HepG2 (cell line): ENCODE measurements around the gene ZNF684. TPM values are rescaled to one million over a fixed set of nuclear protein-coding genes. Genes with fewer than 3 reads are reported as not detected.

Experiments used
- E2F2 ChIP-seq: sonication (generic); formaldehyde crosslinking; IDR thresholded peaks from 2 replicates; pipeline ENCODE4 v1.4.0; 2020; ENCODE audit warnings: missing genetic modification reagents, borderline replicate concordance
- GFI1 ChIP-seq: sonication (generic); formaldehyde crosslinking; IDR thresholded peaks from 2 replicates; pipeline ENCODE4 v1.5.0; 2020; ENCODE audit warnings: missing genetic modification reagents, mild to moderate bottlenecking, borderline replicate concordance
- HMGA1 ChIP-seq: sonication (generic); formaldehyde crosslinking; conservative IDR thresholded peaks from 2 replicates; pipeline ENCODE4 v1.4.0; 2020; ENCODE audit warnings: missing genetic modification reagents
- HOXA5 ChIP-seq: sonication (generic); formaldehyde crosslinking; IDR thresholded peaks from 2 replicates; pipeline ENCODE4 v1.4.0; 2020; ENCODE audit warnings: missing genetic modification reagents
- PHF5A ChIP-seq: IDR thresholded peaks from one replicate; pipeline ENCODE4 v1.6.1; 2018; ENCODE audit warnings: low read depth, missing genetic modification reagents; ENCODE audit not compliant: unreplicated experiment
- RBM39 ChIP-seq: fragments of 200-400 bp; formaldehyde crosslinking; IDR thresholded peaks from one replicate; pipeline ENCODE4 v1.6.1; 2018; ENCODE audit warnings: antibody characterized with exemption, mild to moderate bottlenecking, low read depth, low read length; ENCODE audit not compliant: poor library complexity, severe bottlenecking
- ZBTB14 ChIP-seq: sonication (generic); formaldehyde crosslinking; IDR thresholded peaks from 2 replicates; pipeline ENCODE4 v1.4.0; 2020; ENCODE audit warnings: missing genetic modification reagents
- ZKSCAN8 ChIP-seq: IDR thresholded peaks from 2 replicates; pipeline ENCODE4 v1.6.1; 2016; ENCODE audit warnings: borderline replicate concordance, missing genetic modification reagents, missing compliant biosample characterization
- ZNF207 ChIP-seq: fragments of 450-650 bp; IDR thresholded peaks from 2 replicates; pipeline ENCODE4 v1.6.1; 2016; ENCODE audit warnings: antibody characterized with exemption, borderline replicate concordance
- ZNF230 ChIP-seq: sonication (generic); formaldehyde crosslinking; IDR thresholded peaks from 2 replicates; pipeline ENCODE4 v1.4.0; 2020; ENCODE audit warnings: mild to moderate bottlenecking, missing genetic modification reagents
- ZSCAN31 ChIP-seq: sonication (generic); formaldehyde crosslinking; IDR thresholded peaks from 2 replicates; pipeline ENCODE4 v1.5.0; 2020; ENCODE audit warnings: low read depth, mild to moderate bottlenecking, missing genetic modification reagents
- polyA plus RNA-seq, 8 experiments: library from polyadenylated mRNA; depleted of rRNA in 3 of 8; stranded (reverse) in 7 of 8; unstranded in 1 of 8; fragments of >200 nt; fragmentation: Illumina TruSeq in 4 of 8; extraction: Trizol in 4 of 8; gene quantifications; 2 replicates each; pipeline versions ENCODE4 v1.2.1 to v1.2.3, GENCODE V29; 2011 to 2016; ENCODE audit warnings: low read depth in 4 of 8, missing spikeins in 1 of 8, mixed read lengths in 1 of 8; ENCODE audit not compliant: insufficient read depth in 1 of 8
- total RNA-seq, 5 experiments: library from RNA; depleted of rRNA; stranded (reverse); fragments of >200 nt; fragmentation: Illumina TruSeq; extraction: Trizol; gene quantifications; 2 replicates each; pipeline ENCODE4 v1.2.3, GENCODE V29; 2016; ENCODE audit warnings: low read depth in 1 of 5
- TF ChIP-seq, protein P1 (sequence below): IDR thresholded peaks from 2 replicates; pipeline ENCODE4 v1.6.1; 2016; ENCODE audit warnings: mild to moderate bottlenecking

The ZNF684 gene
- total and polyA plus RNA-seq, 2 of the 13 experiments (the other 11 are each of a cell fraction or from before 2014, with no cell fraction given) = 6.5 to 15.2 TPM

DNA sequence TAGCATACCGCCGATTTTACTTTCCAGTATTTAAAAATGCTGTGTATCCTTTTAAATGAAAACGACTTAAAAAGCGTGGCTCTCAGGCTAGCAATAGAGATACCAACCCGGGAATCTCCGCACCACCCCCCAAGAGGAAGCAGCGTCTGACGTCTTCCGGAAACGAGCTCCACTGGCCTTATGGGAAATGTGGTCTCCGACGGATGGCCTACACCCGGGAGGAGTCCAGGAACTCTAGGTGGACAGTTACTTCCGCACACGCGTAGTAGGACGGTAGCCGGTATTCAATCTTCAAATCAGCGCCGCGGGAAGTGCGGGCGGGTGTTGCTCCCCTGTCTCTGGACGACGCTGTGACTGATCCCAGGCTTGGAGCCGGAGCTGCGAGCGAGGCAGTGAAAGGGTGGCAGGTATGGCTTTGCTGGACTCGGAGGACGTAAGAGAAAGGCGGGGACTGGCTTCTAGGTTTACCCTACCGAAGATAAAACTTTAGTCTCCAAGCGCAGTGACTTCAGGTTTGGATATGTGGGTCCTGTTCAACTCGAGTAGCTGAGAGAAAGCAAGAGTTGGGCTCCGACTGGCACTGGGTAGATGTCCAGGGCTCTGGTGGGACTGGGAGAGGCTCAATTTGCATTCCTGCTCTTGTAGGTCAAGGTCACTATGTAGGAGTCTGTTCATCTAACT lies at the start of gene ZNF684 (continued):
- TF ChIP-seq RBM39 (no peak), ZNF230 (no peak), GFI1 (CRISPR knock-in tag) (no peak), E2F2 (CRISPR knock-in tag) (no peak), ZKSCAN8 (no peak), HMGA1 (no peak), ZNF207 (no peak), HOXA5 (CRISPR knock-in tag) (no peak), PHF5A (CRISPR knock-in tag) (no peak), ZBTB14 (CRISPR knock-in tag) (no peak), ZSCAN31 (CRISPR knock-in tag) (peak; percentile 72; the same call in 1 of the 2 replicates)
- TF ChIP-seq, protein P1, sequence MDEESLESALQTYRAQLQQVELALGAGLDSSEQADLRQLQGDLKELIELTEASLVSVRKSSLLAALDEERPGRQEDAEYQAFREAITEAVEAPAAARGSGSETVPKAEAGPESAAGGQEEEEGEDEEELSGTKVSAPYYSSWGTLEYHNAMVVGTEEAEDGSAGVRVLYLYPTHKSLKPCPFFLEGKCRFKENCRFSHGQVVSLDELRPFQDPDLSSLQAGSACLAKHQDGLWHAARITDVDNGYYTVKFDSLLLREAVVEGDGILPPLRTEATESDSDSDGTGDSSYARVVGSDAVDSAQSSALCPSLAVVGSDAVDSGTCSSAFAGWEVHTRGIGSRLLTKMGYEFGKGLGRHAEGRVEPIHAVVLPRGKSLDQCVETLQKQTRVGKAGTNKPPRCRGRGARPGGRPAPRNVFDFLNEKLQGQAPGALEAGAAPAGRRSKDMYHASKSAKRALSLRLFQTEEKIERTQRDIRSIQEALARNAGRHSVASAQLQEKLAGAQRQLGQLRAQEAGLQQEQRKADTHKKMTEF (CRISPR knock-in tag) = 0 out of 2 replicates have a peak, but pooled peaks have one; percentile 27
